GM23338 (cell line): ENCODE results near the gene DLGAP5. TPM values are rescaled to one million over a fixed set of nuclear protein-coding genes. Genes with fewer than 3 reads are reported as not detected.

Source experiments
- ATAC-seq: fragments of 200-7000 bp; cut with Tn5 transposase; 3 replicates; pipeline ENCODE4 v1.9.1; 2020
- DNase-seq: peaks from one replicate; pipeline ENCODE4 v3.0.0-alpha.2; 2015; ENCODE audit warnings: low spot score
- H2AFZ ChIP-seq: fragments of 200-600 bp; sonication (generic); 2 replicates; pipeline ENCODE4 v1.8.0; 2016; ENCODE audit warnings: antibody characterized with exemption, mild to moderate bottlenecking, moderate library complexity
- H3F3A ChIP-seq: fragments of 200-600 bp; sonication (generic); replicated peaks from 2 replicates; pipeline ENCODE4 v1.8.0; 2017; ENCODE audit warnings: antibody characterized with exemption, mixed run types, low read depth
- H3K27ac ChIP-seq: fragments of 200-600 bp; sonication (generic); 2 replicates; pipeline ENCODE4 v1.6.1; 2016; ENCODE audit warnings: low read depth
- H3K27me3 ChIP-seq: fragments of 200-600 bp; sonication (generic); 2 replicates; pipeline ENCODE4 v1.8.0; 2016; ENCODE audit warnings: mild to moderate bottlenecking, mixed run types, moderate library complexity; ENCODE audit not compliant: insufficient read depth
- H3K36me3 ChIP-seq: fragments of 200-600 bp; sonication (generic); 2 replicates; pipeline ENCODE4 v1.8.0; 2016; ENCODE audit warnings: mild to moderate bottlenecking; ENCODE audit not compliant: insufficient read depth
- H3K4me1 ChIP-seq: fragments of 200-600 bp; sonication (generic); 2 replicates; pipeline ENCODE4 v1.8.0; 2016; ENCODE audit warnings: mild to moderate bottlenecking, moderate library complexity; ENCODE audit not compliant: insufficient read depth
- H3K4me2 ChIP-seq: fragments of 200-600 bp; sonication (generic); 2 replicates; pipeline ENCODE4 v1.7.1; 2017; ENCODE audit warnings: mixed run types
- H3K4me3 ChIP-seq: fragments of 200-600 bp; sonication (generic); 2 replicates; pipeline ENCODE4 v1.6.1; 2016; ENCODE audit warnings: mixed run types
- H3K79me2 ChIP-seq: fragments of 200-600 bp; sonication (generic); replicated peaks from 2 replicates; pipeline ENCODE4 v1.8.0; 2017; ENCODE audit warnings: mild to moderate bottlenecking; ENCODE audit not compliant: insufficient read depth
- H3K9me2 ChIP-seq: fragments of 200-600 bp; sonication (generic); 2 replicates; pipeline ENCODE4 v1.8.0; 2017; ENCODE audit not compliant: insufficient read depth
- H4K20me1 ChIP-seq: fragments of 200-600 bp; sonication (generic); replicated peaks from 2 replicates; pipeline ENCODE4 v1.8.0; 2017; ENCODE audit warnings: mild to moderate bottlenecking; ENCODE audit not compliant: insufficient read depth
- H3K27ac Mint-ChIP-seq: 2 replicates; pipeline ENCODE4 v1.8.0; 2020; ENCODE audit warnings: inconsistent platforms, mild to moderate bottlenecking, moderate library complexity, mixed read lengths
- H3K27me3 Mint-ChIP-seq: 3 replicates; pipeline ENCODE4 v1.8.0; 2022; ENCODE audit warnings: low read depth, mild to moderate bottlenecking, moderate library complexity, mixed read lengths, inconsistent platforms; ENCODE audit not compliant: insufficient read depth, poor library complexity
- H3K36me3 Mint-ChIP-seq: 3 replicates; pipeline ENCODE4 v1.8.0; 2021; ENCODE audit warnings: low read depth, mild to moderate bottlenecking, inconsistent platforms, moderate library complexity, mixed read lengths
- H3K4me1 Mint-ChIP-seq: 3 replicates; pipeline ENCODE4 v1.8.0; 2020; ENCODE audit warnings: mild to moderate bottlenecking, inconsistent platforms, mixed read lengths
- H3K4me3 Mint-ChIP-seq: 3 replicates; pipeline ENCODE4 v1.8.0; 2021; ENCODE audit warnings: moderate library complexity, mild to moderate bottlenecking, inconsistent platforms, mixed read lengths
- H3K9me3 Mint-ChIP-seq: 3 replicates; pipeline ENCODE4 v1.8.0; 2020; ENCODE audit warnings: moderate library complexity, mild to moderate bottlenecking, inconsistent platforms, mixed read lengths
- CREB1 ChIP-seq: fragments of 250-450 bp; sonication (Bioruptor Pico); IDR thresholded peaks from 2 replicates; pipeline ENCODE4 v1.5.0; 2020; ENCODE audit warnings: low read depth, mild to moderate bottlenecking, moderate library complexity
- EZH2 ChIP-seq: fragments of 200-600 bp; sonication (generic); IDR thresholded peaks from one replicate; pipeline ENCODE4 v1.8.0; 2017; ENCODE audit warnings: antibody characterized with exemption, mild to moderate bottlenecking, low read depth; ENCODE audit not compliant: unreplicated experiment
- EZH2phosphoT487 ChIP-seq: fragments of 200-600 bp; sonication (generic); IDR thresholded peaks from one replicate; pipeline ENCODE4 v1.8.1; 2018; ENCODE audit warnings: antibody characterized with exemption; ENCODE audit not compliant: unreplicated experiment
- JUNB ChIP-seq: IDR thresholded peaks from one replicate; pipeline ENCODE4 v1.6.1; 2016; ENCODE audit warnings: antibody characterized with exemption; ENCODE audit not compliant: unreplicated experiment
- POLR2AphosphoS5 ChIP-seq: IDR thresholded peaks from 2 replicates; pipeline ENCODE4 v1.6.1; 2016; ENCODE audit warnings: antibody characterized with exemption, low read depth
- ZNF114 ChIP-seq: fragments of 250-450 bp; sonication (Bioruptor Pico); IDR thresholded peaks from 2 replicates; pipeline ENCODE4 v1.5.0; 2020; ENCODE audit warnings: mild to moderate bottlenecking, moderate library complexity
- ZNF331 ChIP-seq: fragments of 250-450 bp; sonication (Bioruptor Pico); IDR thresholded peaks from 2 replicates; pipeline ENCODE4 v1.5.0; 2020; ENCODE audit warnings: low read depth, mild to moderate bottlenecking, moderate library complexity
- long read RNA-seq: library from polyadenylated mRNA; unstranded; transcript quantifications from one replicate; pipeline ENCODE4 v2.0.0, GENCODE V29; 2020; ENCODE audit not compliant: unreplicated experiment
- polyA plus RNA-seq: library from polyadenylated mRNA; unstranded; fragments of >200 nt; fragmentation: Nextera tagmentation; extraction: Ambion mirVana; gene quantifications from 2 replicates; pipeline ENCODE4 v1.2.1, GENCODE V29; 2016
- total RNA-seq: library from RNA; depleted of rRNA; stranded (reverse); fragments of >200 nt; shearing (Covaris generic); gene quantifications from 2 replicates; pipeline ENCODE4 v1.2.3, GENCODE V29; 2014; rRNA removed
- TF ChIP-seq, protein P1 (sequence below): IDR thresholded peaks from 2 replicates; pipeline ENCODE4 v1.6.1; 2016; ENCODE audit warnings: antibody characterized with exemption
- TF ChIP-seq, protein P2 (sequence below), 2 experiments: fragments of 200-600 bp in 1 of 2; sonication (generic) in 1 of 2; conservative IDR thresholded peaks; 2 replicates each; pipeline versions ENCODE4 v1.5.1 to v1.6.1; 2016 to 2017; ENCODE audit warnings: antibody characterized with exemption in 2 of 2, low read depth in 2 of 2, mild to moderate bottlenecking in 2 of 2, moderate library complexity in 1 of 2

DLGAP5 gene, protein sequence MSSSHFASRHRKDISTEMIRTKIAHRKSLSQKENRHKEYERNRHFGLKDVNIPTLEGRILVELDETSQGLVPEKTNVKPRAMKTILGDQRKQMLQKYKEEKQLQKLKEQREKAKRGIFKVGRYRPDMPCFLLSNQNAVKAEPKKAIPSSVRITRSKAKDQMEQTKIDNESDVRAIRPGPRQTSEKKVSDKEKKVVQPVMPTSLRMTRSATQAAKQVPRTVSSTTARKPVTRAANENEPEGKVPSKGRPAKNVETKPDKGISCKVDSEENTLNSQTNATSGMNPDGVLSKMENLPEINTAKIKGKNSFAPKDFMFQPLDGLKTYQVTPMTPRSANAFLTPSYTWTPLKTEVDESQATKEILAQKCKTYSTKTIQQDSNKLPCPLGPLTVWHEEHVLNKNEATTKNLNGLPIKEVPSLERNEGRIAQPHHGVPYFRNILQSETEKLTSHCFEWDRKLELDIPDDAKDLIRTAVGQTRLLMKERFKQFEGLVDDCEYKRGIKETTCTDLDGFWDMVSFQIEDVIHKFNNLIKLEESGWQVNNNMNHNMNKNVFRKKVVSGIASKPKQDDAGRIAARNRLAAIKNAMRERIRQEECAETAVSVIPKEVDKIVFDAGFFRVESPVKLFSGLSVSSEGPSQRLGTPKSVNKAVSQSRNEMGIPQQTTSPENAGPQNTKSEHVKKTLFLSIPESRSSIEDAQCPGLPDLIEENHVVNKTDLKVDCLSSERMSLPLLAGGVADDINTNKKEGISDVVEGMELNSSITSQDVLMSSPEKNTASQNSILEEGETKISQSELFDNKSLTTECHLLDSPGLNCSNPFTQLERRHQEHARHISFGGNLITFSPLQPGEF
- total RNA-seq (106 and 110 TPM in 2 replicates), polyA plus RNA-seq (92.7 and 117 TPM in 2 replicates)
- long read RNA-seq, transcript DLGAP5-202 (20 exons, 2,954 nt): minor isoform, 5 of 52 reads
- long read RNA-seq, transcript DLGAP5-201 (19 exons, 2,973 nt): major isoform, 16 of 52 reads
- long read RNA-seq, partial matches to known transcripts: 25 of 52 reads
- long read RNA-seq, other reads (novel, unspliced or antisense): 6 of 52 reads

DNA sequence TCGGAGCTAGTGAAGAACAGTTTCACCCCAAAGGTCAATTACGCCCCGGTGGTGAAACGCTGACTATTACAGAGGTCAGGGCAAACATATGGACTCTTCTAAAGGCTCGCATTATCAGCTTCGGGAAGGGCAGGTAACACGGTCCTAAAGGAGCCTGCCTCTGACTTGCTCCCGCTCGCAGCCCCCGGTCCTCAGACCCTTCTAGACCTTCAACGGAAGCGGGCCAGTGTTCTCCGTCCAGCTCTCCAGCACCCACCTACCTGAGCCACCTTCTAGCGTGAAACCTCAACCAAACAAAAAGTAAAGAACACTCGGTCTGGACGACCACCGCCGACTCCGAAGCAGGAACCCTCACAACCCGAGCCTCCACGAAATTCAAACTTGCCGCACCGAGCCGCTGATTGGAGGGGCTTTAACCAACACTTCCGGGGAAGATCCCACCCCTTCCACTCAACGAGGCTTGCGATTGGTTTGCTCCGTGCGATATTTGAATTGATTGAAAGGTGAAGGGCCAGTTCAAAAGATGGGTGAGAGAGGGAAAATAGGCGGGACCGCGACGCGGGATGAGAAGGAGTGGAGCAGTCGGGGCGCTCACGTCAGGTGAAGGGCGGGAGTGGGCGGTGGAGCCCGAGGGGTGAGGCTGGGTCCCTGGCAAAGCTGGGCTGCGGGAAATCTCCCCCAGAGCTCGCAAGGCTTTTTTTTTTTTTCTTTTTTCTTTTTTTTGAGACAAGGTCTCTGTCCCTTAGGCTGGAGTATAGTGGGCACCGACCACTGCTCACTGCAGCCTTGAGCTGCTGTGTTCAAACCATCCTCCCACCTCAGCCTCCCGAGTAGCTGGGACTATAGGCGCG, at the start of gene DLGAP5:
TSS of gene DLGAP5 (minus strand) at position 383 of the 851 bp plus-strand sequence. CDS start 2,406 bp downstream, outside the sequence.
- Histone ChIP-seq H3K4me1 (peaks cover 17% of the 10 kb centered on the region; the same call in 1 of the 2 replicates), H3K4me3 (peak within 1 kb of the TSS; percentile 81), H3K27ac (peak within 1 kb of the TSS; percentile 82), H3K9me2 (no peaks in the 10 kb centered on the region), H3F3A (no peaks in the 10 kb centered on the region), H3K4me2 (peak within 1 kb of the TSS; percentile 88), H3K27me3 (no peaks in the 10 kb centered on the region), H2AFZ (peak within 1 kb of the TSS; percentile 21), H3K36me3 (peaks cover 9% of the 10 kb centered on the region; the same call in 1 of the 2 replicates), H3K79me2 (peaks cover 46% of the 10 kb centered on the region), H4K20me1 (peaks cover 11% of the 10 kb centered on the region; the same call in 1 of the 2 replicates)
- H3K4me1 Mint-ChIP-seq: peaks cover 18% of the 10 kb centered on the region
- H3K4me3 Mint-ChIP-seq: peak within 1 kb of the TSS; percentile 98
- ATAC-seq (peak; percentile 95), DNase-seq (peak; percentile 99)
- H3K27me3 Mint-ChIP-seq: peaks cover 6% of the 10 kb centered on the region
- H3K9me3 Mint-ChIP-seq: peaks cover 2% of the 10 kb centered on the region; the same call in 1 of the 3 replicates
- H3K27ac Mint-ChIP-seq: peak within 1 kb of the TSS; percentile 97
- TF ChIP-seq EZH2phosphoT487: no peak
- TF ChIP-seq, protein P1, sequence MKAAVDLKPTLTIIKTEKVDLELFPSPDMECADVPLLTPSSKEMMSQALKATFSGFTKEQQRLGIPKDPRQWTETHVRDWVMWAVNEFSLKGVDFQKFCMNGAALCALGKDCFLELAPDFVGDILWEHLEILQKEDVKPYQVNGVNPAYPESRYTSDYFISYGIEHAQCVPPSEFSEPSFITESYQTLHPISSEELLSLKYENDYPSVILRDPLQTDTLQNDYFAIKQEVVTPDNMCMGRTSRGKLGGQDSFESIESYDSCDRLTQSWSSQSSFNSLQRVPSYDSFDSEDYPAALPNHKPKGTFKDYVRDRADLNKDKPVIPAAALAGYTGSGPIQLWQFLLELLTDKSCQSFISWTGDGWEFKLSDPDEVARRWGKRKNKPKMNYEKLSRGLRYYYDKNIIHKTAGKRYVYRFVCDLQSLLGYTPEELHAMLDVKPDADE: no peak
- TF ChIP-seq CREB1: peak; percentile 72
- TF ChIP-seq POLR2AphosphoS5: peak; percentile 94
- no peak for TF ChIP-seq EZH2
- TF ChIP-seq JUNB: no peak
- no peak for TF ChIP-seq ZNF114 (CRISPR knock-in tag)
- TF ChIP-seq ZNF331 (CRISPR knock-in tag): no peak
- TF ChIP-seq, protein P2, sequence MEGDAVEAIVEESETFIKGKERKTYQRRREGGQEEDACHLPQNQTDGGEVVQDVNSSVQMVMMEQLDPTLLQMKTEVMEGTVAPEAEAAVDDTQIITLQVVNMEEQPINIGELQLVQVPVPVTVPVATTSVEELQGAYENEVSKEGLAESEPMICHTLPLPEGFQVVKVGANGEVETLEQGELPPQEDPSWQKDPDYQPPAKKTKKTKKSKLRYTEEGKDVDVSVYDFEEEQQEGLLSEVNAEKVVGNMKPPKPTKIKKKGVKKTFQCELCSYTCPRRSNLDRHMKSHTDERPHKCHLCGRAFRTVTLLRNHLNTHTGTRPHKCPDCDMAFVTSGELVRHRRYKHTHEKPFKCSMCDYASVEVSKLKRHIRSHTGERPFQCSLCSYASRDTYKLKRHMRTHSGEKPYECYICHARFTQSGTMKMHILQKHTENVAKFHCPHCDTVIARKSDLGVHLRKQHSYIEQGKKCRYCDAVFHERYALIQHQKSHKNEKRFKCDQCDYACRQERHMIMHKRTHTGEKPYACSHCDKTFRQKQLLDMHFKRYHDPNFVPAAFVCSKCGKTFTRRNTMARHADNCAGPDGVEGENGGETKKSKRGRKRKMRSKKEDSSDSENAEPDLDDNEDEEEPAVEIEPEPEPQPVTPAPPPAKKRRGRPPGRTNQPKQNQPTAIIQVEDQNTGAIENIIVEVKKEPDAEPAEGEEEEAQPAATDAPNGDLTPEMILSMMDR (conservative IDR thresholded peaks at IDR 0.05; ENCODE audit: low read depth in 2 of 2): no peak
- H3K36me3 Mint-ChIP-seq: peaks cover 25% of the 10 kb centered on the region
